IMR-90 (cell line): Measurements from ENCODE around the gene MTM1. TPM values are rescaled to one million over a fixed set of nuclear protein-coding genes. Genes with fewer than 3 reads are reported as not detected.

Source experiments
- ATAC-seq: fragments of 200-7000 bp; cut with Tn5 transposase; 2 replicates; pipeline ENCODE4 v1.9.1; 2020; ENCODE audit warnings: low read depth, mild to moderate bottlenecking, moderate library complexity
- BruUV-seq: library from RNA; stranded (reverse); fragments of 400-500 nt; replicated peaks from 2 replicates; lab custom pipeline; 2021; lab: Mats Ljungman, UMichigan
- CTCF ChIA-PET: fragments of 300-600 bp; formaldehyde crosslinking; extraction: SDS; loops from one replicate; lab custom pipeline; 2021; ENCODE audit warnings: antibody characterized with exemption; lab: Yijun Ruan, JAX
- POLR2A ChIA-PET: fragments of 300-600 bp; sonication (Branson Sonifier 250); formaldehyde crosslinking; loops from one replicate; lab custom pipeline; 2022; ENCODE audit warnings: antibody characterized with exemption; ENCODE audit not compliant: unreplicated experiment; lab: Charles Lee
- DNase-seq: peaks from one replicate; pipeline ENCODE4 v3.0.0; 2013
- H2AFZ ChIP-seq: replicated peaks from 2 replicates; pipeline ENCODE3; 2013; ENCODE audit warnings: low read length, mild to moderate bottlenecking; ENCODE audit not compliant: poor library complexity
- H2AK5ac ChIP-seq: 2 replicates; pipeline ENCODE4 v1.6.1; 2013; ENCODE audit warnings: low read depth, low read length, inconsistent platforms
- H2AK9ac ChIP-seq: replicated peaks from 2 replicates; pipeline ENCODE3; 2013; ENCODE audit warnings: mild to moderate bottlenecking, low read depth, low read length, moderate library complexity; ENCODE audit not compliant: poor library complexity
- H2BK120ac ChIP-seq: 2 replicates; pipeline ENCODE4 v1.6.1; 2013; ENCODE audit warnings: low read depth, low read length, inconsistent platforms
- H2BK15ac ChIP-seq: 3 replicates; pipeline ENCODE4 v1.6.1; 2013; ENCODE audit warnings: low read depth, low read length, inconsistent platforms
- H2BK20ac ChIP-seq: 2 replicates; pipeline ENCODE4 v1.6.1; 2013; ENCODE audit warnings: low read depth, mild to moderate bottlenecking, inconsistent platforms, low read length, moderate library complexity
- H2BK5ac ChIP-seq: 2 replicates; pipeline ENCODE4 v1.6.1; 2013; ENCODE audit warnings: mild to moderate bottlenecking, low read depth, low read length, inconsistent platforms; ENCODE audit not compliant: poor library complexity, severe bottlenecking
- H3K14ac ChIP-seq: replicated peaks from 2 replicates; pipeline ENCODE4 v1.6.1; 2013; ENCODE audit warnings: low read depth, low read length, inconsistent platforms
- H3K18ac ChIP-seq: 2 replicates; pipeline ENCODE4 v1.6.1; 2013; ENCODE audit warnings: low read depth, low read length, control low read depth
- H3K23ac ChIP-seq: 2 replicates; pipeline ENCODE4 v1.6.1; 2013; ENCODE audit warnings: low read depth, low read length, inconsistent platforms
- H3K27ac ChIP-seq: 2 replicates; pipeline ENCODE4 v1.5.1; 2013; ENCODE audit warnings: mild to moderate bottlenecking, control low read depth, low read length; ENCODE audit not compliant: insufficient read depth
- H3K27me3 ChIP-seq: 2 replicates; pipeline ENCODE4 v1.6.1; 2013; ENCODE audit warnings: low read length; ENCODE audit not compliant: control insufficient read depth, insufficient read depth
- H3K36me3 ChIP-seq: 2 replicates; pipeline ENCODE4 v1.6.1; 2013; ENCODE audit warnings: low read length, mixed read lengths; ENCODE audit not compliant: control insufficient read depth, insufficient read depth
- H3K4ac ChIP-seq: 2 replicates; pipeline ENCODE4 v1.6.1; 2013; ENCODE audit warnings: low read depth, low read length, inconsistent platforms
- H3K4me1 ChIP-seq: 2 replicates; pipeline ENCODE4 v1.6.1; 2013; ENCODE audit warnings: low read length, mixed read lengths; ENCODE audit not compliant: control insufficient read depth, insufficient read depth
- H3K4me2 ChIP-seq: 2 replicates; pipeline ENCODE4 v1.6.1; 2013; ENCODE audit warnings: low read depth, mild to moderate bottlenecking, control low read depth, low read length, moderate library complexity
- H3K4me3 ChIP-seq: 2 replicates; pipeline ENCODE4 v1.5.1; 2013; ENCODE audit warnings: low read depth, mild to moderate bottlenecking, control low read depth, low read length, moderate library complexity; ENCODE audit not compliant: insufficient read depth
- H3K56ac ChIP-seq: 2 replicates; pipeline ENCODE4 v1.6.1; 2013; ENCODE audit warnings: low read length, inconsistent platforms; ENCODE audit not compliant: insufficient read depth; ENCODE audit errors: extremely low read depth
- H3K79me1 ChIP-seq, 2 experiments: 2 replicates each; pipeline ENCODE4 v1.6.1; 2013; ENCODE audit warnings: low read length in 2 of 2, inconsistent platforms in 1 of 2, low read depth in 1 of 2
- H3K9ac ChIP-seq: 2 replicates; pipeline ENCODE4 v1.6.1; 2013; ENCODE audit warnings: low read depth, low read length, control low read depth
- H3K9me1 ChIP-seq: 2 replicates; pipeline ENCODE4 v1.6.1; 2013; ENCODE audit warnings: low read length, inconsistent platforms; ENCODE audit not compliant: insufficient read depth
- H3K9me3 ChIP-seq: 2 replicates; pipeline ENCODE4 v1.6.1; 2013; ENCODE audit warnings: low read length; ENCODE audit not compliant: control insufficient read depth, insufficient read depth
- H4K20me1 ChIP-seq: 2 replicates; pipeline ENCODE4 v1.6.1; 2013; ENCODE audit warnings: low read length, inconsistent platforms; ENCODE audit not compliant: insufficient read depth
- H4K5ac ChIP-seq: 2 replicates; pipeline ENCODE4 v1.6.1; 2013; ENCODE audit warnings: mild to moderate bottlenecking, low read depth, low read length, control low read depth
- H4K8ac ChIP-seq, 2 experiments: 2 replicates each; pipeline ENCODE4 v1.6.1; 2013; ENCODE audit warnings: low read depth in 2 of 2, low read length in 2 of 2, control low read depth in 1 of 2, inconsistent platforms in 1 of 2
- H4K91ac ChIP-seq: 2 replicates; pipeline ENCODE4 v1.6.1; 2013; ENCODE audit warnings: low read depth, low read length, inconsistent platforms; ENCODE audit not compliant: insufficient read depth
- FOS ChIP-seq: fragments of 150-350 bp; IDR thresholded peaks from 2 replicates; pipeline ENCODE4 v1.6.1; 2016; ENCODE audit warnings: low read depth, low read length
- MXI1 ChIP-seq: IDR thresholded peaks from 2 replicates; pipeline ENCODE4 v1.6.1; 2012; ENCODE audit warnings: low read depth, mild to moderate bottlenecking, low read length, moderate library complexity, borderline replicate concordance
- SMC3 ChIP-seq: fragments of 150-350 bp; IDR thresholded peaks from 2 replicates; pipeline ENCODE4 v1.6.1; 2016; ENCODE audit warnings: low read depth, mild to moderate bottlenecking, antibody characterized with exemption, low read length, moderate library complexity
- dilution Hi-C: fragments of 300-500 bp; cut with HindIII; formaldehyde crosslinking; loops from one replicate; pipeline ENCODE4 v1.14.3; 2018; ENCODE audit warnings: low sequenced_read_pairs; ENCODE audit not compliant: unreplicated experiment
- in situ Hi-C: fragments of 300-500 bp; cut with MboI; formaldehyde crosslinking; loops from 3 replicates; pipeline ENCODE4 v1.14.3; 2019; ENCODE audit warnings: low sequenced_read_pairs, inconsistent platforms, mixed read lengths
- intact Hi-C: fragments of 100-400 bp; cut with micrococcal nuclease; formaldehyde crosslinking; loops from 2 replicates; pipeline ENCODE4 v1.10.0; 2022
- polyA plus RNA-seq, 3 experiments: library from polyadenylated mRNA; depleted of rRNA; stranded (reverse); fragments of >200 nt; gene quantifications; 2 replicates each; pipeline ENCODE4 v1.2.3, GENCODE V29; 2012; ENCODE audit warnings: low replicate concordance in 1 of 3
- total RNA-seq: library from RNA; depleted of rRNA; stranded (reverse); fragments of >200 nt; gene quantifications from 2 replicates; pipeline ENCODE4 v1.2.3, GENCODE V29; 2012

Gene MTM1
- total and polyA plus RNA-seq, 2 of the 4 experiments (the other 2 are of a cell fraction): 3.8 to 5.6 TPM

DNA sequence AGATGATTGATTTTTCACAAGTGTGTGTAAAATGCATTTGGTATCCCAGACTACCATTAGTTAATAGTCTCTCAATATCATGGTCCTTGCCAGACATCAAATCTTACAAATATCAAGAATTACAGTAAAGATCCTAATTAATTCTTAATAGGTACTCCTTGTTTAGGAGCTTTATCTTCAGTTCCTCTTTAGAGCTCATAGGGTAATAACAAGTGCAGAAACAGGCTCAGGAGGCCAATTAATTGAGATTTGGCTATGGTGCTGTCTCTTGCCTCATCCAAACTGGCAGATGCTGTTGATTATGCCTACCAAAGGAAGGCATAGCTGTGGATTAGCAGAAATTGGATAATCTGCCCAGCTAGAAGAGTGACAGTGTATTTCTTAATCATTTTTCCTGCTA, 131.7 kb downstream of the MTM1 start:
- Histone ChIP-seq H2BK5ac (no peak overlapping the region), H3K9ac (no peak overlapping the region), H3K36me3 (no peaks in the 10 kb centered on the region), H2BK120ac (no peak overlapping the region), H4K8ac (no peak overlapping the region), H3K18ac (no peak overlapping the region), H3K4me3 (no peak overlapping the region), H3K23ac (no peak overlapping the region), H2BK20ac (no peak overlapping the region), H4K91ac (no peak overlapping the region), H3K27me3 (no peaks in the 10 kb centered on the region), H3K4me2 (no peak overlapping the region), H4K20me1 (no peaks in the 10 kb centered on the region), H2AFZ (no peak overlapping the region), H3K27ac (no peak overlapping the region), H3K9me1 (no peaks in the 10 kb centered on the region), H3K79me1 (peaks cover 0 to 19% of the 10 kb centered on the region in 2 experiments; a peak in 3 of 4 replicates), H3K4me1 (peaks cover 4% of the 10 kb centered on the region; the same call in 1 of the 2 replicates), H3K4ac (no peak overlapping the region), H2AK5ac (no peak overlapping the region), H2AK9ac (no peak overlapping the region), H3K9me3 (no peaks in the 10 kb centered on the region), H3K56ac (no peak overlapping the region), H4K5ac (no peak overlapping the region), H3K14ac (no peak overlapping the region), H2BK15ac (no peak overlapping the region)
- no TSS peak for BruUV-seq
- DNase-seq (no peak), ATAC-seq (no peak)
- intact Hi-C loops: no loop called here
- ChIA-PET CTCF (no interaction called here), POLR2A (no interaction called here)
- dilution Hi-C loops: no loop called here
- in situ Hi-C loops: loop anchor here (25.0 kb wide), 2 partner anchors 338 to 738 kb away; partner anchors contain the start of gene MAMLD1
- TF ChIP-seq SMC3 (no peak), FOS (no peak), MXI1 (no peak)
